Ishikawa (cell line): ENCODE measurements around the gene LMOD2.

Experiments
- CEBPB ChIP-seq: IDR thresholded peaks from 2 replicates; pipeline ENCODE4 v1.6.1; 2012
- CREB1 ChIP-seq: IDR thresholded peaks from 2 replicates; pipeline ENCODE4 v1.6.1; 2012; ENCODE audit warnings: low read depth
- EGR1 ChIP-seq: IDR thresholded peaks from 2 replicates; pipeline ENCODE4 v1.6.1; 2012
- EP300 ChIP-seq: IDR thresholded peaks from 2 replicates; pipeline ENCODE4 v1.6.1; 2012; ENCODE audit warnings: borderline replicate concordance
- FOXM1 ChIP-seq: IDR thresholded peaks from 2 replicates; pipeline ENCODE4 v1.6.1; 2012; ENCODE audit warnings: low read depth, borderline replicate concordance
- NFIC ChIP-seq: IDR thresholded peaks from 2 replicates; pipeline ENCODE4 v1.6.1; 2012
- RAD21 ChIP-seq: IDR thresholded peaks from 2 replicates; pipeline ENCODE4 v1.6.1; 2012; ENCODE audit warnings: low read depth
- REST ChIP-seq: IDR thresholded peaks from 2 replicates; pipeline ENCODE4 v1.6.1; 2012; ENCODE audit warnings: low read depth, mild to moderate bottlenecking
- TAF1 ChIP-seq: IDR thresholded peaks from 2 replicates; pipeline ENCODE4 v1.6.1; 2012; ENCODE audit warnings: low read depth, mild to moderate bottlenecking
- TCF12 ChIP-seq: IDR thresholded peaks from 2 replicates; pipeline ENCODE4 v1.6.1; 2012; ENCODE audit warnings: low read depth
- TEAD4 ChIP-seq: IDR thresholded peaks from 2 replicates; pipeline ENCODE4 v1.6.1; 2012
- USF1 ChIP-seq: IDR thresholded peaks from 2 replicates; pipeline ENCODE4 v1.6.1; 2012
- YY1 ChIP-seq: IDR thresholded peaks from 2 replicates; pipeline ENCODE4 v1.6.1; 2012; ENCODE audit warnings: low read depth
- ZBTB7A ChIP-seq: IDR thresholded peaks from 2 replicates; pipeline ENCODE4 v1.6.1; 2012; ENCODE audit warnings: low read depth
- TF ChIP-seq, protein P1 (sequence below): IDR thresholded peaks from 2 replicates; pipeline ENCODE4 v1.6.1; 2012

LMOD2 gene

GRCh38 chr7:123637878-123638277 lies 17.8 kb upstream of the LMOD2 start:
- no peak for TF ChIP-seq USF1
- no peak for TF ChIP-seq EGR1
- no peak for TF ChIP-seq REST
- TF ChIP-seq FOXM1, result no peak
- no peak for TF ChIP-seq CREB1
- TF ChIP-seq TAF1, result no peak
- TF ChIP-seq EP300, result no peak

- TF ChIP-seq USF1, result no peak
- TF ChIP-seq ZBTB7A, result no peak
- no peak for TF ChIP-seq TCF12
- TF ChIP-seq TEAD4, result no peak
- no peak for TF ChIP-seq NFIC
- TF ChIP-seq FOXM1, result no peak
- TF ChIP-seq CEBPB, result no peak
- TF ChIP-seq EGR1, result no peak
- no peak for TF ChIP-seq TAF1
- TF ChIP-seq, protein P1, sequence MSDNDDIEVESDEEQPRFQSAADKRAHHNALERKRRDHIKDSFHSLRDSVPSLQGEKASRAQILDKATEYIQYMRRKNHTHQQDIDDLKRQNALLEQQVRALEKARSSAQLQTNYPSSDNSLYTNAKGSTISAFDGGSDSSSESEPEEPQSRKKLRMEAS, result no peak
- TF ChIP-seq EP300, result no peak
- no peak for TF ChIP-seq YY1
- no peak for TF ChIP-seq RAD21
- no peak for TF ChIP-seq CREB1
- no peak for TF ChIP-seq REST
Observed at GRCh38 chr7:123639631-123640030, 16.0 kb upstream of the LMOD2 start.

- TF ChIP-seq RAD21 (no peak), EGR1 (no peak), YY1 (no peak), CEBPB (no peak), NFIC (no peak), TEAD4 (no peak), CREB1 (no peak), REST (no peak), FOXM1 (no peak), EP300 (no peak), USF1 (no peak)
- TF ChIP-seq, protein P1, result no peak
Observed at GRCh38 chr7:123640583-123640982, 15.1 kb upstream of the LMOD2 start.

DNA sequence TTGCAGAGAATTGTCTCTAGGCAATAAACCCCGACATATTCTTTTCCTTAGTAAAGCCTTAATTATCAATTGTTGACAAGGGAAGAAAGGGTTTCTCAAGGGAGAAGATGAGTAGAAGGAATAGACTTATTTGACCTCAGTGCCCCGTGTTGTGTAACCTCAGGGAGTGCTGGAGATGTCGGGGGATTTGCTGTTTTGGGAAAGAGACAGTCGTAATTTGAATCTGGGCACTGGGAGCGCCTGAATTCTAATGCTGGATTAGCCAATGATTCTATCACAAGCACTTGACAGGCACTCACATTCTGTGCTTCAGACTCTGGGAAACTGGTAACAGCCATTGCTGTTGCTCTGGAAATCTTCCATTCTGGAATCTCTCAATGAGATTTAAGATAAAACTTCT lies 13.8 kb upstream of the LMOD2 start:
- TF ChIP-seq CREB1 (no peak), TEAD4 (no peak), RAD21 (no peak), FOXM1 (no peak), CEBPB (no peak), TCF12 (no peak), USF1 (no peak), TAF1 (no peak)
